NK-92 (cell line): ENCODE measurements around the gene FGF18.

Source experiments
- DNase-seq: peaks from one replicate; lab custom pipeline; 2025; ENCODE audit not compliant: unreplicated experiment; lab: John Stamatoyannopoulos, UW

The FGF18 gene

DNA sequence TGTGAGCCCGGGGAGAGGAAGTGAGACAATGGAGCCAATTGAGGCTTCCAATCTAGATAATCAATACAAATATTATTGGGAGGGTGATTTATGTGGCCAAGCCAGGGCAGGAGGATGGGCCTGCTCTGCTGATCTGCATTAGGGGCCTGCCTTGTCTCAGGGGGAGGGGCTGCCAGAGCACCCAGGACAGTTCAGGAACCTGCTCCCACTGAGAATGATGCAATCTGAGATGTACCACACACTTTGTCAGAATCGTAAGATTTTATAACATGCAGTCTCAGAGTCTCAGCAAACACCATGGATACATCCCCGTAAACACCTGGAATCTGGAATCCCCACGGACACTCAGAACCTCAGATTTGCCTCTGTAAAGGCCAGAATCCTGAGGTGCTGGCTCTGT, 19.3 kb downstream of the FGF18 start:
- no peak for DNase-seq

DNA sequence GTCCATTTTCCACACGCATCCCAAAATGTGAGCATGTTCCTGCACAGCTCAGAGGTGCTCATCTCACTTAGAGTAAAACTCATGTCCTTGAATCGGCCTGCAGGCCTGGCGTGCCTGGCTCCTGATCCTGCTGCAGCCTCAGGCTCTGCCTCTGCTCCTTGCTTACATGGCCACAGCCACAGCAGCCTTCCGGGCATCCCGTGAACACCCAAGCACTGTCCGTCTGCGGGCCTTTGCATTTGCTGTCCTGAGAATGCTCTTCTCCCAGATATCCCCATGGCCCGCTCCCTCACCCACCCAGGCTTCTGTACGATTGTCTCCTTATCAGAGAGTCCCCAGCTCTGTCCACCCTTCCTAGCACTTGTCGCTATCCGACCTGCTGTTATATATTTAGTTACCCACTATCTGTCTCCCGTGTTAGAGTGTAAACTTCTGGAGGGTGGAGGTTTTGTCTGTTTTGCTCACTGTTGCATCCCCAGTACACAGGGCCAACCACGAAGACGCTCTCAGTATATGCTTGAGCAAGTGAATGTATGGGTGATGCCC, 21.9 kb downstream of the FGF18 start:
- no peak for DNase-seq

- DNase-seq, result no peak
These were observed 23.0 kb downstream of the FGF18 start for GRCh38 chr5:171442287-171443042.

GRCh38 chr5:171444582-171444981, 25.1 kb downstream of the FGF18 start:
- DNase-seq, result no peak

DNA sequence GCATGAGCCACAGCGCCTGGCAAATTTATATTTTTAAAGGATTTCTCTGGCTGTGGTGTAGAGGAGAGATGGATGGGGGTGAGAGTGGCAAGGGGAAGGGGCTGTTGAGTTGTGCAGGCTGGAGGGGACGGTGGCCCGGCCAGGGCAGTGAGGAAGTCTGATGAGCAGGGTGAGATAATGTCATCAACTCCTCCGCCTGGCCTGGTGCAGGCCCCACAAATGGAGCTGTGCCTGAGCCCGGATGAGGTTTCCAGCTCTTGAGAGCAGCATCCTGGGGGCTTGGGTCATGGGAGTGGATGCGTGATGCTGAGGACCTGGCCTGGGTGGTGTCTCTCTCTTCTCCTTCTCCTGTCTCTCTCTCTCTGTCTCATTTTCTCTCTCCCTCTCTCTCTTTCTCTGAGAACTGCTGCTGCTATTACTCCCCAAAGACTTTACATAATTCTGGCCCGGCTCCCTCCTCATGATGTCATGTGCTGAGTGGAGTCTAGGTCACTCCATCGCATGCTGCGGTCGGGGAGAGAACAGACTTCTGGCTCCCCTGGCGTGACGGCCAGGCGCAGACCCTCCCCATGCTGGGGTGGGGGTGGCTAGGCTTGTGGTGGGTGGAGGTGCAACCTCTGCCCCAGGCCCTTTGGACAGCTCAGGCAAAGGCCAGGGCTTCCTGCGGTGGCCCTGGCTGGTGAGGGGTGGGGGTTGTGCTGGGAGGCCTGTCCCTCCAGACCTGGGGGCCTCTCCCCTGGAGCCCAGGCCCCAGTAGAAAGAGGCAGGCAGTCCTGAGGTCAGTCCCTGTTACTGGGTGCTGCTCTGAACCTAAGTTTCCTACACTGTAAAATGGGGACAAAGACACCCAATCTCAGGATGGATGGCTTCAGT, 26.4 kb downstream of the FGF18 start:
- DNase-seq, result no peak

- no peak for DNase-seq
These were observed 27.8 kb downstream of the FGF18 start for GRCh38 chr5:171447226-171447625.

- no peak for DNase-seq
These were observed 30.0 kb downstream of the FGF18 start for GRCh38 chr5:171449426-171449825.

- no peak for DNase-seq
These were observed 31.2 kb downstream of the FGF18 start for GRCh38 chr5:171450423-171451331.

GRCh38 chr5:171451421-171451820, 32.0 kb downstream of the FGF18 start:
- no peak for DNase-seq

GRCh38 chr5:171453056-171453725, 33.7 kb downstream of the FGF18 start:
- no peak for DNase-seq

GRCh38 chr5:171453988-171454387, 34.5 kb downstream of the FGF18 start:
- DNase-seq, result no peak

DNA sequence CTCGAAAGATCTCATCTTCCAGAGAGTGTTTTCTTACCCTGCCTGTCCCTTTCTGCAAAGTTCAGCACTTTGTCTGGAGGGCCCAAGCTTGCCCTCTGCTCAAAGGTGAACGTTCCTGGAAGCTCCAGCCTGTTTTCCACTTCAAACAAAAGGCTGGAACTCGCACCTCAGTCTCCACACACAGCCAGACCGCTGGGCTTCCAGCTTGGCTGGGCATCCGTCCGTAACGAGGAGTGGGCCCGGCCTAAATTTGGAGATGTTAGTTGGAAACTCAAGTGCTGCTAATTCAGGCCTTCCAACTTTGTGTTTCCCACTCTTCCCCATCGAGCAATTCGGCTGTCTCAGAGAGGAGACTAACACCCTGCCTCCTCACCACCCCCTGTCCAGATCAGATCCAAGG, 35.1 kb downstream of the FGF18 start:
- DNase-seq, result no peak

GRCh38 chr5:171455522-171455921, 36.1 kb downstream of the FGF18 start:
- DNase-seq, result no peak

- no peak for DNase-seq
These were observed 37.9 kb downstream of the FGF18 start for GRCh38 chr5:171457208-171457981.

GRCh38 chr5:171459839-171460238, 40.4 kb downstream of the FGF18 start:
- DNase-seq, result no peak

GRCh38 chr5:171462136-171462927, 42.9 kb downstream of the FGF18 start:
- no peak for DNase-seq

GRCh38 chr5:171462928-171463861, 43.7 kb downstream of the FGF18 start:
- no peak for DNase-seq

GRCh38 chr5:171463862-171464229, 44.4 kb downstream of the FGF18 start:
- no peak for DNase-seq
